VCaP (cell line): ENCODE measurements around the gene CHML.

ENCODE experiments used
- H3K27ac ChIP-seq: fragments of 450-650 bp; 2 replicates; pipeline ENCODE4 v1.5.1; 2017
- TF ChIP-seq, protein P1 (sequence below): fragments of 450-650 bp; conservative IDR thresholded peaks from 2 replicates; pipeline ENCODE4 v1.5.1; 2017; ENCODE audit warnings: mild to moderate bottlenecking, moderate library complexity

CHML gene

GRCh38 chr1:241593186-241593585 lies 47.0 kb downstream of the CHML start:
- no peak overlapping the region for H3K27ac ChIP-seq
- TF ChIP-seq, protein P1, sequence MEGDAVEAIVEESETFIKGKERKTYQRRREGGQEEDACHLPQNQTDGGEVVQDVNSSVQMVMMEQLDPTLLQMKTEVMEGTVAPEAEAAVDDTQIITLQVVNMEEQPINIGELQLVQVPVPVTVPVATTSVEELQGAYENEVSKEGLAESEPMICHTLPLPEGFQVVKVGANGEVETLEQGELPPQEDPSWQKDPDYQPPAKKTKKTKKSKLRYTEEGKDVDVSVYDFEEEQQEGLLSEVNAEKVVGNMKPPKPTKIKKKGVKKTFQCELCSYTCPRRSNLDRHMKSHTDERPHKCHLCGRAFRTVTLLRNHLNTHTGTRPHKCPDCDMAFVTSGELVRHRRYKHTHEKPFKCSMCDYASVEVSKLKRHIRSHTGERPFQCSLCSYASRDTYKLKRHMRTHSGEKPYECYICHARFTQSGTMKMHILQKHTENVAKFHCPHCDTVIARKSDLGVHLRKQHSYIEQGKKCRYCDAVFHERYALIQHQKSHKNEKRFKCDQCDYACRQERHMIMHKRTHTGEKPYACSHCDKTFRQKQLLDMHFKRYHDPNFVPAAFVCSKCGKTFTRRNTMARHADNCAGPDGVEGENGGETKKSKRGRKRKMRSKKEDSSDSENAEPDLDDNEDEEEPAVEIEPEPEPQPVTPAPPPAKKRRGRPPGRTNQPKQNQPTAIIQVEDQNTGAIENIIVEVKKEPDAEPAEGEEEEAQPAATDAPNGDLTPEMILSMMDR = no peak

- no peak overlapping the region for H3K27ac ChIP-seq
Observed at GRCh38 chr1:241592273-241592958, 47.8 kb downstream of the CHML start.

DNA sequence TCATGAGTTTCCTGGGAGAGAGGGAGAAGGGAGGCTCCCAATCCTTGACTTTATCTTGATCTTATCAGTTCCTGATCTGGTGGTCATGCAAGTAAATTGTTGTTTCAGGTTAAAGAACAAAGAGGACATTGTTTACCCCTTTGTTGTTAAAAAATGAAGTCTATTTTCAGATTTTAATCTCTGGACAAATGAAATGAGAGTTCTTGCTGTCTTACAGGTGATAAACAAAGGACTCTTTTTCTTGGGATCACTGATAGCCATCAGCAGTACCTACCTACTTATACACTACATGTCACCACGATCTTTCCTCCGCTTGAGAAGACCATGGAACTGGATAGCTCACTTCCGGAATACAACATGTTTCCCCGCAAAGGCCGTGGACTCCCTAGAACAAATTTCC lies 48.4 kb downstream of the CHML start:
- TF ChIP-seq, protein P1 = no peak
- no peak overlapping the region for H3K27ac ChIP-seq

More at GRCh38 chr1:241592273-241592958, 47.8 kb downstream of the CHML start:
- TF ChIP-seq, protein P1 = no peak

DNA sequence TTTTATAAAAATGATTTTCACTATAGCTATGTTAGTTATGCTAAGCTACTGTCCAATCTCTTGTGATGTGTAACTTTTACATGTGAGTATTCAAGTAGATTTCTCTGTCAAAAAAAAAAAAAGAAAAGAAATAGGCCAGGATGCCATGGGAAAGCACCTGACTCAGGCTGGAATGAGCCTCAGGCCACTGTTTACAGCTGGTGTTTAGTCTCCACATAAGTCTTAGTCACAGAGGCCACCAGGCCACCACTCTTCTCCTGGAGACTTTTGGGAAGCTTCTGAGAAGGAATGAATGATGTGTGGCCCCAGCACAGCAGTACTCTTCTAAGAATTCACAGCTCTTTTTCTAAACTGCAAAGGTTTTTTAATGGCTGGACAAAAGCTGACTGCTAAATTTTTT lies 48.9 kb downstream of the CHML start:
- TF ChIP-seq, protein P1 = no peak
- no peak overlapping the region for H3K27ac ChIP-seq

GRCh38 chr1:241590719-241591118 lies 49.5 kb downstream of the CHML start:
- no peak overlapping the region for H3K27ac ChIP-seq
- TF ChIP-seq, protein P1 = no peak
